PFSK-1 (cell line): ENCODE results near the gene PRC1.

ENCODE experiments used
- POLR2AphosphoS5 ChIP-seq: IDR thresholded peaks from 2 replicates; pipeline ENCODE4 v1.6.1; 2012; ENCODE audit warnings: low read depth, mild to moderate bottlenecking, control low read depth, low read length, moderate library complexity
- TAF1 ChIP-seq: IDR thresholded peaks from 2 replicates; pipeline ENCODE4 v1.6.1; 2012; ENCODE audit warnings: low read length, control low read depth, borderline replicate concordance; ENCODE audit not compliant: insufficient read depth

GRCh38 chr15:90968434-90968833 is 25.9 kb downstream of the PRC1 start:
- TF ChIP-seq TAF1 (no peak), POLR2AphosphoS5 (no peak)
